Trophoblast cell (in vitro differentiated cells and primary cell): ENCODE measurements around the gene EXOC4.

Source experiments
- DNase-seq, 2 donors: peaks; one replicate each; pipeline ENCODE4 v3.0.0-alpha.2; 2016
- H2AFZ ChIP-seq: 2 replicates; pipeline ENCODE4 v1.6.1; 2013; ENCODE audit warnings: low read length, moderate library complexity, mild to moderate bottlenecking; ENCODE audit not compliant: insufficient read depth, poor library complexity
- H2AK5ac ChIP-seq: 2 replicates; pipeline ENCODE4 v1.6.1; 2013; ENCODE audit warnings: mild to moderate bottlenecking, low read length
- H2BK120ac ChIP-seq: 2 replicates; pipeline ENCODE4 v1.6.1; 2013; ENCODE audit warnings: low read length, mild to moderate bottlenecking, moderate library complexity; ENCODE audit not compliant: insufficient read depth, poor library complexity
- H2BK12ac ChIP-seq: 2 replicates; pipeline ENCODE4 v1.6.1; 2013; ENCODE audit warnings: mild to moderate bottlenecking, low read length, moderate library complexity
- H2BK5ac ChIP-seq: 2 replicates; pipeline ENCODE4 v1.6.1; 2013; ENCODE audit warnings: low read length, low read depth, moderate library complexity, mild to moderate bottlenecking; ENCODE audit not compliant: poor library complexity
- H3K14ac ChIP-seq: 2 replicates; pipeline ENCODE4 v1.6.1; 2013; ENCODE audit warnings: mild to moderate bottlenecking, low read length
- H3K18ac ChIP-seq: 2 replicates; pipeline ENCODE4 v1.6.1; 2013; ENCODE audit warnings: mild to moderate bottlenecking, low read length
- H3K23ac ChIP-seq: 2 replicates; pipeline ENCODE4 v1.6.1; 2013; ENCODE audit warnings: low read length
- H3K27ac ChIP-seq: 2 replicates; pipeline ENCODE4 v1.5.1; 2013; ENCODE audit warnings: low read depth, mild to moderate bottlenecking, inconsistent platforms, low read length, moderate library complexity
- H3K27me3 ChIP-seq: 2 replicates; pipeline ENCODE4 v1.6.1; 2013; ENCODE audit warnings: inconsistent platforms, mild to moderate bottlenecking, low read length, moderate library complexity; ENCODE audit not compliant: insufficient read depth
- H3K36me3 ChIP-seq, 2 experiments: 1 replicate in 1 of 2; 2 replicates in 1 of 2; pipeline ENCODE4 v1.6.1; 2013; ENCODE audit warnings: low read length in 2 of 2, mild to moderate bottlenecking in 2 of 2, moderate library complexity in 1 of 2; ENCODE audit not compliant: insufficient read depth in 2 of 2, control insufficient read depth in 1 of 2
- H3K4ac ChIP-seq: 2 replicates; pipeline ENCODE4 v1.6.1; 2013; ENCODE audit warnings: low read depth, mild to moderate bottlenecking, low read length, moderate library complexity
- H3K4me1 ChIP-seq, 2 experiments: 1 replicate in 1 of 2; 2 replicates in 1 of 2; pipeline ENCODE4 v1.6.1; 2013; ENCODE audit warnings: low read length in 2 of 2, mild to moderate bottlenecking in 2 of 2, moderate library complexity in 1 of 2; ENCODE audit not compliant: insufficient read depth in 2 of 2, control insufficient read depth in 1 of 2
- H3K4me2 ChIP-seq: 2 replicates; pipeline ENCODE4 v1.6.1; 2013; ENCODE audit warnings: inconsistent platforms, mild to moderate bottlenecking, low read length, moderate library complexity
- H3K4me3 ChIP-seq: 2 replicates; pipeline ENCODE4 v1.5.1; 2013; ENCODE audit warnings: mild to moderate bottlenecking, low read depth, low read length, inconsistent platforms
- H3K79me1 ChIP-seq: one replicate; pipeline ENCODE4 v1.6.1; 2013; ENCODE audit warnings: low read length
- H3K79me2 ChIP-seq: 2 replicates; pipeline ENCODE4 v1.6.1; 2013; ENCODE audit warnings: low read length, mild to moderate bottlenecking; ENCODE audit not compliant: control insufficient read depth, insufficient read depth, poor library complexity
- H3K9ac ChIP-seq: 2 replicates; pipeline ENCODE4 v1.6.1; 2013; ENCODE audit warnings: mild to moderate bottlenecking, low read length
- H3K9me3 ChIP-seq: 2 replicates; pipeline ENCODE4 v1.6.1; 2013; ENCODE audit warnings: low read depth, mild to moderate bottlenecking, control low read depth, inconsistent platforms, low read length; ENCODE audit not compliant: insufficient read depth
- H4K12ac ChIP-seq: 2 replicates; pipeline ENCODE4 v1.6.1; 2013; ENCODE audit warnings: low read depth, mild to moderate bottlenecking, low read length, moderate library complexity
- H4K8ac ChIP-seq: 2 replicates; pipeline ENCODE4 v1.6.1; 2013; ENCODE audit warnings: low read depth, mild to moderate bottlenecking, low read length, moderate library complexity
- H4K91ac ChIP-seq: one replicate; pipeline ENCODE4 v1.6.1; 2013; ENCODE audit warnings: low read depth, mild to moderate bottlenecking, low read length, moderate library complexity
- WGBS: extraction: QIAGEN DNeasy Blood & Tissue Kit; methylation state at CpG from one replicate; pipeline ENCODE4 v1.1.7; 2013; ENCODE audit warnings: missing lambda C conversion rate; ENCODE audit not compliant: insufficient read length, insufficient coverage; ENCODE audit errors: extremely low coverage; 5-methylcytosine and 5-hydroxymethylcytosine counted together

The EXOC4 gene

DNA sequence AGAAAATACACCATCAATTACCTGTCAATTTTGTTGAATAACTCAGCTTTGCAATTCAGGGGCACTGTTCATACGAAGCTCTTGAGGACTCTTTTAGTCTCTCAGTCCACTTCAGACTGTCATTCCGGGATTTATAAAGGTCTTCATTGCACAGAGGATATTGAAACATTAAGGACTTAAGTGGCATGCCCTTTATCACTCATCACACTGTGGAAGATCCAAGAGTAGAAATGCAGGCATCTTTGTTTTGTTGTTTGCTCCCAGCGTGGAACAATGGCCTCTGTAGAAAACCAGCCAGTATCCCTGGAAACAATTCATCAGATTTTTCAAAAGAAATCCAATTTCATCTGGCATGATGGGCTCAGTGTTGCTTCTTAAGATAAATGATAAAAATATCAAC is 808.0 kb downstream of the EXOC4 start:
- no peak for DNase-seq
- WGBS = no CpG with 5 or more reads among the region's 3 CpGs
- Histone ChIP-seq H2AFZ (no peak overlapping the region), H3K18ac (no peak overlapping the region), H4K8ac (no peak overlapping the region), H2AK5ac (no peak overlapping the region), H3K14ac (no peak overlapping the region), H3K4me1 (no peaks in the 10 kb centered on the region), H2BK12ac (no peak overlapping the region), H2BK120ac (no peak overlapping the region), H3K9ac (no peak overlapping the region), H3K9me3 (peaks cover 2% of the 10 kb centered on the region), H3K4ac (no peak overlapping the region), H4K12ac (no peak overlapping the region), H3K4me2 (no peak overlapping the region), H3K79me1 (no peaks in the 10 kb centered on the region), H4K91ac (no peak overlapping the region), H3K27me3 (no peaks in the 10 kb centered on the region), H3K27ac (no peak overlapping the region), H3K79me2 (no peaks in the 10 kb centered on the region), H3K36me3 (peaks cover 2 to 4% of the 10 kb centered on the region in 2 experiments), H2BK5ac (no peak overlapping the region), H3K4me3 (no peak overlapping the region), H3K23ac (no peak overlapping the region)

DNA sequence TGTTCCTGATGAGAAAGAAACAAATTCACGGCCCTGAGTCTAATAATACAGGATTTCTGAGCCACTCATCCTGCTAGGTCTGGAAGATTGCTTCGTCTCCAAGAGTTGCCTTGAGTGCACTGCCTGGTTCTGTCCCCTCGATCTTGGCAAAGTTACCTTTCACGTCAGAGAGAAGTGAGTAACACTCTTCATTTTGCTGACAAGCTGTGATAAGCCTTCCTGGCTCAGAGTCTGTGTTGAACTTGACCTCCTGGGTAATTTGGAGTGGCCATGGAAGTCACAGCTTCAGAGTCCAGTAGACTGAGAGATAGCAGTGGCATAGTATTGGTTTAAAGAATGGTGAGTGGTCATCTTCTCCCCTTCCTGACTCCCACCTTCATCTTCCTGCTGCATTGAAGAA is 809.6 kb downstream of the EXOC4 start:
- H3K36me3 ChIP-seq = peaks cover 2 to 4% of the 10 kb centered on the region in 2 experiments
- WGBS = no CpG with 5 or more reads among the region's 4 CpGs

DNA sequence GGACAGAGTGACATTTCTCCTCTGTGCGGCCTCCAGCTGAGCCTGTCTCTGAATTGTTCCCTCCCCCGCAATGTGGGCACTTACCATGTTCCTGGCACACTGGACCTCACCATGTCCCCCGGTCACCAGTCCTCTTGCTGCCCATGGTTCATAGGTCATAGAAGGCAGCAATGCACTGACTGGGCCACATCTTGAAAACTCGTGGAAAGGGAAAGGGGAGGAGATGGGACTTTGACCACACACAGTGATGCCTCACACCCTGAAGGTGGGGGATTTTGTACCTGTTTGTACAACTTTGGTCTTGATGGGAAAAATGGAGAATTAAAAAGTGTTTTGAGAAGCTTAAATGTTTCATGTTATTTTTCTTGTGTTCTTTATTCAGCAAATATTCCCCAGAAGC is 812.5 kb downstream of the EXOC4 start:
- H3K27ac ChIP-seq = no peak overlapping the region
- H3K79me2 ChIP-seq = no peaks in the 10 kb centered on the region
- WGBS = no CpG with 5 or more reads among the region's 4 CpGs
- H2AFZ ChIP-seq = no peak overlapping the region
- no peak overlapping the region for H4K8ac ChIP-seq
- H3K23ac ChIP-seq = no peak overlapping the region
- H3K4me3 ChIP-seq = no peak overlapping the region
- no peak overlapping the region for H3K14ac ChIP-seq
- no peak overlapping the region for H2BK5ac ChIP-seq
- no peak overlapping the region for H3K18ac ChIP-seq
- H4K12ac ChIP-seq = no peak overlapping the region
- no peak overlapping the region for H2AK5ac ChIP-seq
- no peaks in the 10 kb centered on the region for H3K79me1 ChIP-seq
- H4K91ac ChIP-seq = no peak overlapping the region
- no peaks in the 10 kb centered on the region for H3K27me3 ChIP-seq
- H3K4ac ChIP-seq = no peak overlapping the region
- no peaks in the 10 kb centered on the region for H3K4me1 ChIP-seq
- DNase-seq = no peak
- peaks cover 2 to 4% of the 10 kb centered on the region in 2 experiments for H3K36me3 ChIP-seq
- no peak overlapping the region for H2BK12ac ChIP-seq
- no peak overlapping the region for H2BK120ac ChIP-seq
- H3K4me2 ChIP-seq = no peak overlapping the region
- peaks cover 2% of the 10 kb centered on the region for H3K9me3 ChIP-seq
- H3K9ac ChIP-seq = no peak overlapping the region

More for the DNA sequence above, 809.6 kb downstream of the EXOC4 start:
- Histone ChIP-seq H3K4ac (no peak overlapping the region), H3K9me3 (peaks cover 2% of the 10 kb centered on the region), H2BK5ac (no peak overlapping the region), H3K14ac (no peak overlapping the region), H3K4me3 (no peak overlapping the region), H4K91ac (no peak overlapping the region), H3K4me2 (no peak overlapping the region), H2BK12ac (no peak overlapping the region), H3K79me1 (no peaks in the 10 kb centered on the region), H3K23ac (no peak overlapping the region), H3K4me1 (no peaks in the 10 kb centered on the region), H4K12ac (no peak overlapping the region), H4K8ac (no peak overlapping the region), H2AK5ac (no peak overlapping the region), H3K18ac (no peak overlapping the region), H3K27me3 (no peaks in the 10 kb centered on the region), H2AFZ (no peak overlapping the region), H3K9ac (no peak overlapping the region), H3K79me2 (no peaks in the 10 kb centered on the region), H2BK120ac (no peak overlapping the region), H3K27ac (no peak overlapping the region)
- DNase-seq = no peak

DNA sequence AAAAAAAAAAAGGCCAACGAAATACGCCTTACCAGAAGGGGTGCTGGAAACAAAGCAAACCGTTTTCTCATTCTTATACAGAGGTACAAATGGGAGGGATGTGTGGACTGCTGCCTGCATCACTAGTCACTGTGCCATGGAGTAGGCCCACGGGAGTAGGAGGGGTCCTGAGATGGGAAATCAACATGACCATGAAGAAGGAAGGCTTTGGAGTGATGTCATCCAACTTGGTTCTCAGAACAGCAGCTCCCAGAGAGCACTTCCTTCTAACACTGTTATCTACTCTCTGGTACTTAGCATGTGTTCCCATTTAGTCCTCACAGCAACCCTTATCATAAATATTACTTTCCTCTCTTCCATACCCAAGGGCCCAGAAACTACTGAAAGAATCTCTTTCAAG is 814.3 kb downstream of the EXOC4 start:
- Histone ChIP-seq H2BK5ac (no peak overlapping the region), H3K36me3 (peaks cover 2 to 4% of the 10 kb centered on the region in 2 experiments), H3K18ac (no peak overlapping the region), H2AK5ac (no peak overlapping the region), H3K9me3 (peaks cover 2% of the 10 kb centered on the region), H4K8ac (no peak overlapping the region), H3K79me2 (no peaks in the 10 kb centered on the region), H4K91ac (no peak overlapping the region), H3K23ac (no peak overlapping the region), H3K4ac (no peak overlapping the region), H2BK12ac (no peak overlapping the region), H3K14ac (no peak overlapping the region), H3K4me2 (no peak overlapping the region), H3K27ac (no peak overlapping the region), H3K79me1 (no peaks in the 10 kb centered on the region), H3K27me3 (no peaks in the 10 kb centered on the region), H3K4me3 (no peak overlapping the region), H3K9ac (no peak overlapping the region), H2BK120ac (no peak overlapping the region), H3K4me1 (no peaks in the 10 kb centered on the region), H4K12ac (no peak overlapping the region), H2AFZ (no peak overlapping the region)
- no CpG with 5 or more reads among the region's 4 CpGs for WGBS
- DNase-seq = no peak
